ENCODE measurements around the gene LMAN2.

- TF ChIP-seq POLR2A (IDR thresholded peaks at IDR 0.05) = no peak
- TF ChIP-seq CTCF (IDR thresholded peaks at IDR 0.05) = no peak
These were observed 20.8 kb upstream of the LMAN2 start for GRCh38 chr5:177372034-177372896.

Measured in right lobe of liver (tissue), 4 donors.